GM12872 (cell line): ENCODE measurements around the gene DCST2.

ENCODE experiments used
- CTCF ChIP-seq: IDR thresholded peaks from 3 replicates; pipeline ENCODE4 v1.5.1; 2011; ENCODE audit warnings: low read depth, mild to moderate bottlenecking, low read length, moderate library complexity; ENCODE audit not compliant: insufficient read depth

Gene DCST2

GRCh38 chr1:154974102-154974807 lies 59.3 kb downstream of the DCST2 start, which contains the start of gene CKS1B:
Gene CKS1B (plus strand): TSS chr1:154974681. CDS start chr1:154974746, 65 bp downstream.
- no peak for TF ChIP-seq CTCF

GRCh38 chr1:154973344-154974101 lies 60.1 kb downstream of the DCST2 start:
- no peak for TF ChIP-seq CTCF

GRCh38 chr1:154972517-154973343 lies 60.9 kb downstream of the DCST2 start:
- TF ChIP-seq CTCF = no peak

GRCh38 chr1:154972213-154972516 lies 61.4 kb downstream of the DCST2 start:
- no peak for TF ChIP-seq CTCF

GRCh38 chr1:154971341-154971998 lies 62.1 kb downstream of the DCST2 start:
- no peak for TF ChIP-seq CTCF

- no peak for TF ChIP-seq CTCF
Measured at GRCh38 chr1:154970631-154971340, 62.8 kb downstream of the DCST2 start, which contains the start of gene SHC1. Gene SHC1 (minus strand): TSS chr1:154970747. CDS start chr1:154970526, 221 bp downstream.
